GM23338 (cell line): Measurements from ENCODE around the gene PRLH.

Experiments
- CTCF ChIP-seq, 2 experiments: fragments of 200-600 bp in 1 of 2; sonication (generic) in 1 of 2; conservative IDR thresholded peaks; 2 replicates each; pipeline versions ENCODE4 v1.5.1 to v1.6.1; 2016 to 2017; ENCODE audit warnings: antibody characterized with exemption in 2 of 2, low read depth in 2 of 2, mild to moderate bottlenecking in 2 of 2, moderate library complexity in 1 of 2
- REST ChIP-seq: IDR thresholded peaks from one replicate; pipeline ENCODE4 v1.6.1; 2018; ENCODE audit warnings: antibody characterized with exemption; ENCODE audit not compliant: unreplicated experiment

GRCh38 chr2:237527233-237527632 lies 39.1 kb upstream of the PRLH start:
- TF ChIP-seq CTCF (conservative IDR thresholded peaks at IDR 0.05; ENCODE audit: low read depth in 2 of 2) (no peak), REST (no peak)
